Inferior parietal cortex (tissue), 1 donor: ENCODE results near the gene GABRG3.
"Not testable (repeated sequence)": the region's sequence is repeated elsewhere in the genome, so short reads cannot be mapped to it uniquely, and the experiment has no call there.

ENCODE experiments used
- DNase-seq: peaks from one replicate; pipeline ENCODE4 v3.0.0-alpha.2; 2016; ENCODE audit errors: extremely low spot score

GABRG3 gene

GRCh38 chr15:27176785-27177406, 205.9 kb downstream of the GABRG3 start:
- no peak for DNase-seq

GRCh38 chr15:27179789-27180188, 208.8 kb downstream of the GABRG3 start:
- no peak for DNase-seq

- no peak for DNase-seq
These were observed 211.7 kb downstream of the GABRG3 start for GRCh38 chr15:27182561-27183110.

GRCh38 chr15:27183201-27183600, 212.2 kb downstream of the GABRG3 start:
- DNase-seq, result no peak

GRCh38 chr15:27191515-27191914, 220.5 kb downstream of the GABRG3 start:
- not testable (repeated sequence) for DNase-seq

GRCh38 chr15:27196691-27197090, 225.7 kb downstream of the GABRG3 start:
- no peak for DNase-seq

- DNase-seq, result no peak
These were observed 230.4 kb downstream of the GABRG3 start for GRCh38 chr15:27201425-27201824.

GRCh38 chr15:27210176-27210575, 239.2 kb downstream of the GABRG3 start:
- DNase-seq, result no peak

- no peak for DNase-seq
These were observed 243.1 kb downstream of the GABRG3 start for GRCh38 chr15:27214032-27214431.

- DNase-seq, result peak; percentile 17
These were observed 244.0 kb downstream of the GABRG3 start for GRCh38 chr15:27214961-27215360.

GRCh38 chr15:27218426-27218825, 247.4 kb downstream of the GABRG3 start:
- no peak for DNase-seq

GRCh38 chr15:27219636-27220035, 248.7 kb downstream of the GABRG3 start:
- DNase-seq, result no peak

- no peak for DNase-seq
These were observed 249.2 kb downstream of the GABRG3 start for GRCh38 chr15:27220199-27220598.

GRCh38 chr15:27222479-27222878, 251.5 kb downstream of the GABRG3 start:
- no peak for DNase-seq

GRCh38 chr15:27223179-27223578, 252.2 kb downstream of the GABRG3 start:
- DNase-seq, result no peak

- no peak for DNase-seq
These were observed 260.8 kb downstream of the GABRG3 start for GRCh38 chr15:27231811-27232210.

- no peak for DNase-seq
These were observed 261.9 kb downstream of the GABRG3 start for GRCh38 chr15:27232876-27233275.

GRCh38 chr15:27234593-27234992, 263.6 kb downstream of the GABRG3 start:
- no peak for DNase-seq

- no peak for DNase-seq
These were observed 264.2 kb downstream of the GABRG3 start for GRCh38 chr15:27235161-27235560.

- DNase-seq, result no peak
These were observed 264.7 kb downstream of the GABRG3 start for GRCh38 chr15:27235681-27236080.

GRCh38 chr15:27237319-27237939, 266.4 kb downstream of the GABRG3 start:
- no peak for DNase-seq

GRCh38 chr15:27238209-27238608, 267.2 kb downstream of the GABRG3 start:
- DNase-seq, result no peak

GRCh38 chr15:27238707-27239423, 267.9 kb downstream of the GABRG3 start:
- DNase-seq, result no peak
